GM12801 (cell line): ENCODE results near the gene PPP1R3E.

Experiments
- CTCF ChIP-seq: IDR thresholded peaks from one replicate; pipeline ENCODE4 v1.5.1; 2011; ENCODE audit warnings: control low read depth; ENCODE audit not compliant: insufficient read length; ENCODE audit errors: extremely low read depth

PPP1R3E gene

GRCh38 chr14:23345987-23346692 lies 43.5 kb upstream of the PPP1R3E start:
- TF ChIP-seq CTCF = no peak

GRCh38 chr14:23344481-23344880 lies 41.8 kb upstream of the PPP1R3E start:
- TF ChIP-seq CTCF = no peak

- TF ChIP-seq CTCF = no peak
These were observed 37.0 kb upstream of the PPP1R3E start for GRCh38 chr14:23339506-23340268.

- no peak for TF ChIP-seq CTCF
These were observed 33.0 kb upstream of the PPP1R3E start for GRCh38 chr14:23335623-23336022.

GRCh38 chr14:23327947-23328744 lies 25.5 kb upstream of the PPP1R3E start:
- TF ChIP-seq CTCF = peak; percentile 82

- TF ChIP-seq CTCF = no peak
These were observed 24.1 kb upstream of the PPP1R3E start for GRCh38 chr14:23326491-23327332.
